ENCODE data around the gene FGD2. TPM values are rescaled to one million over a fixed set of nuclear protein-coding genes. Genes with fewer than 3 reads are reported as not detected.

The FGD2 gene
- total RNA-seq, 1 experiment from 2014 or later: 0.13 TPM

DNA sequence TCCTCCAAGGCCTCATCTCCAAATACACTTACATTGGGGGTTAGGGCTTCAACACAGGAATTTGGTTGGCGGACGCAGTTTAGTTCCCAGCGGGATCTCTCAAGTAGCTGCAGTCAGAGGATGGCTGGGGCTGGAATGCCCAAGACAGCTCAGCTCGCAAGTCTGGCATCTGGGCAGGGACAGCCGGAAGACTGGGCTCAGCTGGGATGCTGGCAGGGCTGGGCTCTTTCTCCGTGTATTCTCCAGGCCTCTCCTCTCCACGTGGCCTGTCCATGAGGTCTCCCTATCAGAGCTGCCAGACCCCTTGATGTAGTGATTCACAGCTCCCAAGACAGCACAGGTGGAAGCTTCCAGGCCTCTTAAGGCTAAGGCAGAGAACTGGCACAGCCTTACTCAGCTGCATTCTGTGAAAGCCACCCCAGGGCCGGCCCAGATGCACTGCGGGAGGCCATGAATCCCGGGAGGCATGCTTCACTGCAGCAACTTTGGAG, 5.0 kb downstream of the FGD2 start:
- no peak overlapping the region for H3K27ac Mint-ChIP-seq
- Histone ChIP-seq H2BK15ac (ENCODE audit: low read depth, low read length) (no peak overlapping the region), H2BK12ac (ENCODE audit: insufficient read length, low read depth, low read length) (no peak overlapping the region), H2BK20ac (ENCODE audit: low read depth, low read length, poor library complexity, severe bottlenecking) (no peak overlapping the region), H3T11ph (ENCODE audit: low read length) (no peak overlapping the region), H3K79me1 (ENCODE audit: insufficient read depth, low read depth, low read length, poor library complexity, severe bottlenecking) (no peaks in the 10 kb centered on the region), H4K20me1 (ENCODE audit: control insufficient read depth, insufficient read depth, insufficient read length) (no peaks in the 10 kb centered on the region), H3K9ac (ENCODE audit: extremely low read depth, insufficient read length, low read length) (no peak overlapping the region), H2BK5ac (ENCODE audit: insufficient read length, low read length) (no peak overlapping the region), H3K79me2 (ENCODE audit: insufficient read depth, low read length) (no peaks in the 10 kb centered on the region), H3K56ac (ENCODE audit: insufficient read length, low read depth, low read length) (no peak overlapping the region), H2AK5ac (ENCODE audit: insufficient read length, low read length) (no peak overlapping the region), H3K14ac (ENCODE audit: insufficient read depth, low read length) (no peak overlapping the region; the same call in 1 of the 2 replicates), H4K8ac (replicated peaks; ENCODE audit: insufficient read length, low read depth, low read length) (no peak overlapping the region), H3K9me3 (ENCODE audit: control insufficient read depth, low read depth, low read length) (no peaks in the 10 kb centered on the region), H2BK120ac (ENCODE audit: low read depth, low read length, poor library complexity, severe bottlenecking) (no peak overlapping the region), H3K27me3 (ENCODE audit: insufficient read depth, low read length) (no peaks in the 10 kb centered on the region), H3K23ac (ENCODE audit: insufficient read length, low read depth, low read length) (no peak overlapping the region), H3K27ac (ENCODE audit: insufficient read length, low read depth, low read length) (no peak overlapping the region), H3K18ac (ENCODE audit: insufficient read length, low read depth, low read length) (no peak overlapping the region), H2AFZ (ENCODE audit: low read length) (no peak overlapping the region), H3K4me1 (ENCODE audit: insufficient read depth, low read length) (no peaks in the 10 kb centered on the region), H4K91ac (ENCODE audit: insufficient read length, low read depth, low read length) (no peak overlapping the region), H3K4ac (ENCODE audit: low read depth, low read length) (no peak overlapping the region), H3K23me2 (ENCODE audit: insufficient read length, low read depth, low read length, poor library complexity, severe bottlenecking) (no peaks in the 10 kb centered on the region), H4K5ac (ENCODE audit: insufficient read length, low read depth, low read length) (no peak overlapping the region), H3K4me2 (ENCODE audit: insufficient read depth, insufficient read length, low read length) (no peak overlapping the region)
- peaks cover 0 to 6% of the 10 kb centered on the region in 2 experiments; a peak in 1 of 4 replicates for H3K4me1 Mint-ChIP-seq
- no peak for TF ChIP-seq CTCF (conservative IDR thresholded peaks at IDR 0.05)
- no peak overlapping the region for H3K4me3 Mint-ChIP-seq
- no peaks in the 10 kb centered on the region for H3K36me3 Mint-ChIP-seq (ENCODE audit: insufficient read depth in 1 of 3, low read depth in 3 of 3)
- WGBS (ENCODE audit: extremely low coverage, insufficient read length, low lambda C conversion rate): no CpG with 5 or more reads among the region's 10 CpGs
- no peaks in the 10 kb centered on the region for H3K27me3 Mint-ChIP-seq (ENCODE audit: low read depth)
- H3K9me3 Mint-ChIP-seq: peaks cover 0 to 4% of the 10 kb centered on the region in 2 experiments; a peak in 2 of 5 replicates
- no peak for DNase-seq
